VCaP (cell line): ENCODE data around the gene SBNO2.

ENCODE experiments used
- H3K27ac ChIP-seq: fragments of 450-650 bp; 2 replicates; pipeline ENCODE4 v1.5.1; 2017
- TF ChIP-seq, protein P1 (sequence below): fragments of 450-650 bp; conservative IDR thresholded peaks from 2 replicates; pipeline ENCODE4 v1.5.1; 2017; ENCODE audit warnings: mild to moderate bottlenecking, moderate library complexity

The SBNO2 gene

DNA sequence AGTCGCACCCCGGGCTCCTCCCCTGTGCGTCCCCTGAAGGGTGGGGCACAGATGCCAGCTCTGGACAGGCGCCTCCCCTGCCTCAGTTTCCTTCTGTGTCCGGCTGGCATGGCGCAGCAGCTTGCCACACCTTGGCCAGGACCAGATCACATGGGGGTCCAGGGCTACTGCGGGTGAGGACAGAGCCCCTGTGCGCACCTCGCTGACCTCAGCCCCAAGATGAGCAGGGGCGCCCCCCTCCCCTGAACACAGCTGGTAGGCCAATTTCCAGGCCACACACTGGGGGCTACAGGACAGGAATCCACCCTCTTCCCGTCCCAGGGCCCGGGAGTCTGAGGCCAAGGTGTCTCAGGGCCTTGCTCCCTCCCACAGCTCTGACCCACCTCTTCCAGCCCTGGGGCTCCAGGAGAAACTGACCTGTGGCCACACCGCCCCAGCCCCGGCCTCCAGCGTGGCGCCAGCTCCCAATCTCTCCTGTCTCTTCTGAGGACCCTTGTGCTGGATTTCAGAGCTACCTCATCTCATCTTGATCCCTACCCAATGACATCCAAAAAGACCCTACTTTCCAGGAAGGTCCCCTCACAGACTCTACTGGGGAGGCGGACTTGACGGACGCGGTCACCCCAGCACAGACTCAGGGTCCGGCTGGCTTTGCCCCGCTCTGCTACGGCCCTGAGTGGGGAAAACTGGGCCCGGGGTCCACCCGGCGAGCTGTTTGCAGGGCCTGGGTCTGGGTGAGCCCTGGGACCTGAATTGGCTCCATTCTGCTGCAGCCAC, 28.2 kb downstream of the SBNO2 start:
- TF ChIP-seq, protein P1, sequence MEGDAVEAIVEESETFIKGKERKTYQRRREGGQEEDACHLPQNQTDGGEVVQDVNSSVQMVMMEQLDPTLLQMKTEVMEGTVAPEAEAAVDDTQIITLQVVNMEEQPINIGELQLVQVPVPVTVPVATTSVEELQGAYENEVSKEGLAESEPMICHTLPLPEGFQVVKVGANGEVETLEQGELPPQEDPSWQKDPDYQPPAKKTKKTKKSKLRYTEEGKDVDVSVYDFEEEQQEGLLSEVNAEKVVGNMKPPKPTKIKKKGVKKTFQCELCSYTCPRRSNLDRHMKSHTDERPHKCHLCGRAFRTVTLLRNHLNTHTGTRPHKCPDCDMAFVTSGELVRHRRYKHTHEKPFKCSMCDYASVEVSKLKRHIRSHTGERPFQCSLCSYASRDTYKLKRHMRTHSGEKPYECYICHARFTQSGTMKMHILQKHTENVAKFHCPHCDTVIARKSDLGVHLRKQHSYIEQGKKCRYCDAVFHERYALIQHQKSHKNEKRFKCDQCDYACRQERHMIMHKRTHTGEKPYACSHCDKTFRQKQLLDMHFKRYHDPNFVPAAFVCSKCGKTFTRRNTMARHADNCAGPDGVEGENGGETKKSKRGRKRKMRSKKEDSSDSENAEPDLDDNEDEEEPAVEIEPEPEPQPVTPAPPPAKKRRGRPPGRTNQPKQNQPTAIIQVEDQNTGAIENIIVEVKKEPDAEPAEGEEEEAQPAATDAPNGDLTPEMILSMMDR, result no peak
- H3K27ac ChIP-seq, result no peak overlapping the region

DNA sequence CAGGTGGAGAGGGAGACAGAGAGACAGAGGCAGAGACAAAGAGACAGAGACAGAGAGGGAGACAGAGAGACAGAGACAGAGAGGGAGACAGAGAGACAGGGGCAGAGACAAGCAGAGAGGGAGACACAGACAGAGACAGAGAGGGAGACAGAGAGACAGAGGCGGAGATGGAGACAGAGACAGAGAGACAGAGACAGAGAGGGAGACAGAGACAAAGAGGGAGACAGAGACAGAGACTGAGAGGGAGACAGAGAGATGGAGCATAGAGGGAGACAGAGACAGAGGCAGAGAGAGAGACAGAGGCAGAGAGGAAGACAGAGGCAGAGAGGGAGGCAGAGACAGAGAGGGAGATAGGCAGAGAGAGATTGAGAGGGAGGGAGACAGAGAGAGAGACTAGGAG, 29.3 kb downstream of the SBNO2 start:
- H3K27ac ChIP-seq, result no peak overlapping the region
- TF ChIP-seq, protein P1, result no peak

DNA sequence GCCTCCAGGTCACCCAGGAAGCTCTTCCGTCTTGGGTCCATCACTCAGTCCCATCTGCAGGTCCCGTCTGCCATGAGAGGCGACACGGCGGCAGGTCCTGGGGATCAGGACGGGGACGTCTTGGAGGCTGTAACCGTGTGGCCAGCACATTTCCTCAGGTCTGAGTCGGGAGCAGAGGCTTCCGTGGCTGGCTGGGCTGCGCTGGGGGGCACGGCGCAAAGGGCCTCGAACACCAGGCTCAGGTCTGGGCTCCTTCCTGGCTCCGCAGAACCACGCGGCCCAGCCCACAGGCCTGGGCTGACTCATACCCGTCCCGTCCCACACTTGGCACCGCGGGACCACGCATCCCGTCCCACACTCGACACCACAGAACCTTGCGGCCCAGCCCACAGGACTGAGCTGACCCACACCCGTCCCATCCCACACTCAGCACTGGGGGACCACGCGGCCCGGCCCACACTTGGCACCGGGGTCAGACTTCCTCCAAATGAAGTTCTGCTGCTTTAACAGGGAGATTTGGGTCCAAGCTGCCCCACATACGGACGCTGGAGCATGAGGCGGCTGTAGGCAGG, 30.2 kb downstream of the SBNO2 start:
- H3K27ac ChIP-seq, result no peak overlapping the region
- TF ChIP-seq, protein P1, result no peak

DNA sequence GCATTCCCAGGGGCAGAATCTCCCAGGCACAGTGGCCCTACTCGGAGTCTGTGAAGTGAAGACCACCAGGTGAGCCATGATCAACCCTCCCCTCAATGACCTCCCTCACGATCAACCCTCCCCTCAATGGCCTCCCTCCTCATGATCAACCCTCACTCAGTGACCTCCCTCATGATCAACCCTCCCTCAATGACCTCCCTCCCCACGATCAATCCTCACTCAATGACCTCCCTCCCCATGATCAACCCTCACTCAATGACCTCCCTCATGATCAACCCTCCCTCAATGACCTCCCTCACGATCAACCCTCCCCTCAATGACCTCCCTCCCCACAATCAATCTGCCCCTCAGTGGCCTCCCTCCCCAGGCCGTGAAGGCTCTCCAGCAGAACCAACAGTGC, 32.1 kb downstream of the SBNO2 start:
- TF ChIP-seq, protein P1, result no peak
- H3K27ac ChIP-seq, result no peak overlapping the region

DNA sequence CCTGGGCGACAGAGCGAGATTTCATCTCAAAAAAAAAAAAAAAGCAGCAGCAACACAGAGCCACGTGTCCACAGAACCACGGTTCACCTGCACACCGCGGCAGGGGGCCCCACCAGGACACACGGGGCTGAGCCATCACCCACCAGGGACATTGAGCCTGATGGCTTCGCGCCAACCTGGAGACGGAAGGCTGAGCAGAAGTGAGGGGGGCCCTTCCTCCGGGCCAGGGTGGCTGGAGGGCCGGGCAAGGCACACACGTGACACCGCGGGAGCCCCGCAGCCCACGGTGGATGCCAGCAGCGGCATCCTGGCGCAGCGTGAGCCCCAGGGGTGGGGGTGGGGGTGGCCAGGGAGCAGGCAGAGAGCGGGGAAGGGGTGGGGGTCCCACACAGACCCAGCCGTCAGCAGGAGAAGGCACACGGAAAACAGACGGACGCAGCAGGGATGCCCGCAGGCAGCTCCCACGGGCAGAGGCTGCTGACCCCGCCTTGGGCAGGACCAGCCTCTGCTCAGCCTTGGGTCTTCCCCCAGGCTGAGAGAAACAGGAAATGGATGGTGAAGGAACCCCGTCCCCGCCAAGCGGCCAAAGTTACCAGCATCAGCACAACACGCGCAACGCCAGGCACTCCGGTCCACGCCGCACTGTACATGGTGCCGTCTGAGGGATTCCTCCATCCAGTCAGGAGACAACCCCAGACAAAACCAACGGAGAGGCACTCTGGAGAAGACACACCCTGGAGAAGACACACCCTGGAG, 33.6 kb downstream of the SBNO2 start:
- H3K27ac ChIP-seq, result no peak overlapping the region
- TF ChIP-seq, protein P1, result no peak

DNA sequence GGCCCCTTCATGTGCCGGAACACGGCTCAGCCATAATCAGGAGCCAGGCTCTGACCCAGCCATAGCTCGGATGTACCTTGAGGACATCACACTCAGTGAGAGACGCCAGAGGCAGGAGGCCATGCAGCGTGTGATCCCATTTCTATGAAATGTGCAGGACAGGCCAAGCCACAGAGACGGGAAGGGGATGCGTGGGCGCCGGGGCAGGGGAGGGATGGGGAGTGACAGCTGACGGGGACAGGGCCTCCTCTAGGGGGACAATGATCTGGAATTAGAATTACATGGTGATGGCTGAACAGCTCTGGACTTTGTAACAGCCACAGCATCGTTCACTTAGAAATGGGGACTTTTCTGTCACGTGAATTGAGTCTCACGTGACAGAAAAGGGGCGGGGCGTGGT, 34.9 kb downstream of the SBNO2 start:
- no peak overlapping the region for H3K27ac ChIP-seq
- TF ChIP-seq, protein P1, result no peak

DNA sequence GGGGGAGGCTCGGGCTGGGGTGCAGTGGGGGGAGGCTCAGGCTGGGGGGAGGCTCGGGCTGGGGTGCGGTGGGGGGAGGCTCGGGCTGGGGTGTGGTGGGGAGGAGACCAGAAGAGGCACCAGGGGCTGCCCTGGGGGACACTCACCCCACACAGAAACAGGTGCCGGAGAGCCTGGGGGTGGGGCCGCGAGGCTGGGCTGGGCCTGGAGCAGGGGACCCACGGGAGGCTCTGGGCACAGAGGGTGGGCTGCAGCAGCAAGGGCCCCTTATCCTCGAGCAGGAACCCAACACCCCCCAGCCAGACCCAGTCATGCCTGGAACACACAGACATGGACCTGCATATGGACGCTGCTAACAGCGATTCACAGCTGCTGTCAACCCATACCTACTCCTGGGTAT, 35.9 kb downstream of the SBNO2 start:
- TF ChIP-seq, protein P1, result no peak
- H3K27ac ChIP-seq, result no peak overlapping the region
